Peyer's patch (tissue), 4 donors: Measurements from ENCODE around the gene FAM83F.

Experiments
- CTCF ChIP-seq, 6 experiments: fragments of 450-650 bp in 4 of 6; fragments of 200-600 bp in 2 of 6; sonication (generic) in 1 of 6; IDR thresholded peaks; one replicate each; pipeline ENCODE4 v1.5.1; 2017 to 2019; ENCODE audit warnings: antibody characterized with exemption in 6 of 6, mild to moderate bottlenecking in 3 of 6, moderate library complexity in 1 of 6
- POLR2A ChIP-seq, 2 donors: fragments of 450-650 bp; IDR thresholded peaks; one replicate each; pipeline ENCODE4 v1.5.1; 2017; ENCODE audit warnings: antibody characterized with exemption in 2 of 2, mild to moderate bottlenecking in 2 of 2, moderate library complexity in 2 of 2

- TF ChIP-seq CTCF (IDR thresholded peaks at IDR 0.05), result no peak
- TF ChIP-seq POLR2A (IDR thresholded peaks at IDR 0.05), result no peak
Measured at GRCh38 chr22:40056154-40056553, 61.4 kb downstream of the FAM83F start.
